ENCODE data around the gene TAB2. TPM values are rescaled to one million over a fixed set of nuclear protein-coding genes. Genes with fewer than 3 reads are reported as not detected.

TAB2 gene
- polyA plus RNA-seq, 2 of the 4 experiments (the other 2 are of a cell fraction): 23.0 to 49.0 TPM

GRCh38 chr6:149385998-149386646 lies 68.6 kb downstream of the TAB2 start:
- POLR2A ChIA-PET: no interaction called here
- Histone ChIP-seq H3K9me3 (peaks cover 11% of the 10 kb centered on the region), H3K27ac (no peak overlapping the region), H3K4me3 (no peak overlapping the region), H3K4me2 (no peak overlapping the region), H3K4me1 (no peaks in the 10 kb centered on the region)
- CTCF ChIA-PET: interaction anchor here (0.8 kb wide), 1 partner anchor 274 kb away, joined by 3 read pairs; no protein-coding TSS in a partner anchor
- FAIRE-seq: no peak
- TF ChIP-seq ZNF302 (CRISPR knock-in tag; IDR thresholded peaks at IDR 0.05) (no peak), HMGXB4 (CRISPR knock-in tag; IDR thresholded peaks at IDR 0.05; ENCODE audit: borderline replicate concordance) (no peak), POLR2AphosphoS2 (conservative IDR thresholded peaks at IDR 0.05; ENCODE audit: low read length) (no peak), MAZ (IDR thresholded peaks at IDR 0.05; ENCODE audit: borderline replicate concordance, low read depth, low read length) (no peak), GATA3 (IDR thresholded peaks at IDR 0.05; ENCODE audit: borderline replicate concordance) (no peak), NR3C1 (IDR thresholded peaks at IDR 0.05) (no peak), CBX8 (IDR thresholded peaks at IDR 0.05) (no peak), JUN (IDR thresholded peaks at IDR 0.05) (no peak), CTCF (IDR thresholded peaks at IDR 0.05) (no peak), ZSCAN20 (CRISPR knock-in tag; IDR thresholded peaks at IDR 0.05) (no peak), HOXB5 (CRISPR knock-in tag; IDR thresholded peaks at IDR 0.05) (no peak), HDAC2 (IDR thresholded peaks at IDR 0.05) (no peak)
- 94% methylated on average over 5 of the region's 5 CpGs for WGBS (ENCODE audit: missing lambda C conversion rate)
- no peak for ATAC-seq
- no peak for DNase-seq (ENCODE audit: low read depth in 1 of 2, low spot score in 1 of 2)

GRCh38 chr6:149387779-149388512 lies 70.4 kb downstream of the TAB2 start:
- H3K4me3 ChIP-seq: no peak overlapping the region
- TF ChIP-seq ELK1 (IDR thresholded peaks at IDR 0.05; ENCODE audit: low read depth, low read length) (no peak), ZFP36 (IDR thresholded peaks at IDR 0.05; ENCODE audit: borderline replicate concordance, partially characterized antibody) (no peak), CTCF (IDR thresholded peaks at IDR 0.05) (no peak), POLR2AphosphoS2 (conservative IDR thresholded peaks at IDR 0.05; ENCODE audit: low read length) (no peak), ZNF302 (CRISPR knock-in tag; IDR thresholded peaks at IDR 0.05) (no peak), MYC (IDR thresholded peaks at IDR 0.05; ENCODE audit: borderline replicate concordance, low read length) (no peak), ATOH8 (CRISPR knock-in tag; IDR thresholded peaks at IDR 0.05; ENCODE audit: low read depth) (no peak), GATA3 (IDR thresholded peaks at IDR 0.05; ENCODE audit: borderline replicate concordance) (no peak), JUNB (IDR thresholded peaks at IDR 0.05) (no peak), FOSL2 (IDR thresholded peaks at IDR 0.05) (no peak), FOSL2 (CRISPR knock-in tag; IDR thresholded peaks at IDR 0.05) (no peak), RARB (CRISPR knock-in tag; IDR thresholded peaks at IDR 0.05) (no peak), RFX5 (IDR thresholded peaks at IDR 0.05) (no peak), NPAS2 (CRISPR knock-in tag; IDR thresholded peaks at IDR 0.05; ENCODE audit: borderline replicate concordance) (no peak), RAD21 (conservative IDR thresholded peaks at IDR 0.05 in 1 of 2, IDR thresholded peaks at IDR 0.05 in 1 of 2) (no peak), FOXS1 (CRISPR knock-in tag; IDR thresholded peaks at IDR 0.05) (no peak), FOSB (CRISPR knock-in tag; IDR thresholded peaks at IDR 0.05) (no peak)
- no peak overlapping the region for H3K4me2 ChIP-seq
- POLR2A ChIA-PET: no interaction called here
- ATAC-seq (no peak), FAIRE-seq (no peak), DNase-seq (ENCODE audit: low read depth in 1 of 2, low spot score in 1 of 2) (no peak)
- H3K9me3 ChIP-seq: peaks cover 11% of the 10 kb centered on the region
- WGBS (ENCODE audit: missing lambda C conversion rate): 91% methylated on average over 1 of the region's 1 CpG
- H3K27ac ChIP-seq: no peak overlapping the region
- CTCF ChIA-PET: interaction anchor here (1.3 kb wide), 1 partner anchor 360 kb away, joined by 3 read pairs; no protein-coding TSS in a partner anchor
- H3K4me1 ChIP-seq: peaks cover 4% of the 10 kb centered on the region; the same call in 1 of the 3 replicates
